Gastrocnemius medialis (tissue), 4 donors: Measurements from ENCODE around the gene ANO6. TPM values are rescaled to one million over a fixed set of nuclear protein-coding genes. Genes with fewer than 3 reads are reported as not detected.
A peak's percentile ranks its signal among the peaks of the same experiment; 100 is the strongest.
"Not testable (repeated sequence)": the region's sequence is repeated elsewhere in the genome, so short reads cannot be mapped to it uniquely, and the experiment has no call there.

Experiments used
- ATAC-seq, 2 donors: fragments of 150-250 bp; one replicate each; pipeline ENCODE4 v1.9.1; 2016
- DNase-seq, 2 donors: peaks; one replicate each; pipeline ENCODE4 v3.0.0-alpha.2; 2019
- H3K27ac ChIP-seq, 4 donors: fragments of 200-600 bp; sonication (generic); 1 replicate in 1 of 4; 2 replicates in 3 of 4; pipeline ENCODE4 v1.5.1; 2016 to 2018; ENCODE audit warnings: mild to moderate bottlenecking in 2 of 4, moderate library complexity in 1 of 4
- H3K27me3 ChIP-seq, 3 donors: fragments of 200-600 bp; sonication (generic) in 2 of 3; 1 replicate in 1 of 3; 2 replicates in 2 of 3; pipeline versions ENCODE4 v1.5.1 to v1.6.0; 2016 to 2019; ENCODE audit warnings: mild to moderate bottlenecking in 1 of 3, moderate library complexity in 1 of 3
- H3K36me3 ChIP-seq, 2 donors: fragments of 200-600 bp; sonication (generic) in 1 of 2; one replicate each; pipeline ENCODE4 v1.5.1; 2017 to 2018
- H3K4me1 ChIP-seq, 2 donors: fragments of 200-600 bp; sonication (generic) in 1 of 2; one replicate each; pipeline ENCODE4 v1.5.1; 2016 to 2017; ENCODE audit warnings: mild to moderate bottlenecking in 2 of 2
- H3K4me3 ChIP-seq, 4 donors: fragments of 200-600 bp; sonication (generic) in 3 of 4; 1 replicate in 1 of 4; 2 replicates in 3 of 4; pipeline ENCODE4 v1.5.1; 2016 to 2019; ENCODE audit warnings: mild to moderate bottlenecking in 2 of 4
- H3K9me3 ChIP-seq, 3 donors: fragments of 200-600 bp; sonication (generic) in 2 of 3; 1 replicate in 1 of 3; 2 replicates in 2 of 3; pipeline ENCODE4 v1.5.1; 2016 to 2019
- CTCF ChIP-seq, 5 experiments: fragments of 450-650 bp in 3 of 5; fragments of 200-600 bp in 2 of 5; sonication (generic) in 2 of 5; IDR thresholded peaks in 4 of 5; conservative IDR thresholded peaks in 1 of 5; 1 replicate in 4 of 5; 2 replicates in 1 of 5; pipeline ENCODE4 v1.5.1; 2016 to 2019; ENCODE audit warnings: antibody characterized with exemption in 5 of 5, mild to moderate bottlenecking in 3 of 5, moderate library complexity in 3 of 5
- POLR2A ChIP-seq, 2 donors: fragments of 450-650 bp; IDR thresholded peaks; one replicate each; pipeline ENCODE4 v1.6.1; 2017; ENCODE audit warnings: antibody characterized with exemption in 2 of 2, mild to moderate bottlenecking in 2 of 2, moderate library complexity in 2 of 2
- in situ Hi-C, 4 donors: fragments of 200-750 bp; cut with MboI; loops; one replicate each; pipeline versions ENCODE4 v1.15.0 to v1.8.0; 2017; ENCODE audit warnings: low sequenced_read_pairs in 4 of 4
- intact Hi-C: fragments of 100-400 bp; cut with DNase I; formaldehyde crosslinking; loops from one replicate; pipeline ENCODE4 v1.15.1; 2023; ENCODE audit warnings: low total_unique reads
- total RNA-seq, 4 donors: library from RNA; depleted of rRNA; stranded (reverse); fragments of >200 nt; gene quantifications; one replicate each; pipeline versions ENCODE4 v1.1.0 to v1.2.3, GENCODE V29; 2016

The ANO6 gene
- total RNA-seq, 4 donors from 2014 or later = 75.4 to 100 (median 91.8) TPM

GRCh38 chr12:45310627-45310968 lies 94.7 kb downstream of the ANO6 start:
- Histone ChIP-seq H3K4me3 (no peak overlapping the region), H3K27ac (peak overlapping the region; percentile 24 to 90 (median 78)), H3K36me3 (peaks cover 0 to 8% of the 10 kb centered on the region in 2 donors), H3K9me3 (no peaks in the 10 kb centered on the region), H3K4me1 (peaks cover 47 to 53% of the 10 kb centered on the region in 2 donors), H3K27me3 (no peaks in the 10 kb centered on the region)
- ATAC-seq = no peak
- intact Hi-C loops = no loop called here
- no peak for TF ChIP-seq CTCF (IDR thresholded peaks at IDR 0.05 in 4 of 5, conservative IDR thresholded peaks at IDR 0.05 in 1 of 5)
- no peak for TF ChIP-seq POLR2A (IDR thresholded peaks at IDR 0.05)
- in situ Hi-C loops = no loop called here
- no peak for DNase-seq

- no peaks in the 10 kb centered on the region for H3K27me3 ChIP-seq
- in situ Hi-C loops = no loop called here
- H3K27ac ChIP-seq = peak overlapping the region in 2 of 4 donors; percentile 30 to 89
- ATAC-seq (no peak), DNase-seq (no peak)
- TF ChIP-seq POLR2A (IDR thresholded peaks at IDR 0.05) (no peak), CTCF (IDR thresholded peaks at IDR 0.05 in 4 of 5, conservative IDR thresholded peaks at IDR 0.05 in 1 of 5) (no peak)
- H3K36me3 ChIP-seq = peaks cover 0 to 13% of the 10 kb centered on the region in 2 donors
- H3K4me1 ChIP-seq = peaks cover 33 to 40% of the 10 kb centered on the region in 2 donors
- intact Hi-C loops = no loop called here
- no peaks in the 10 kb centered on the region for H3K9me3 ChIP-seq
- H3K4me3 ChIP-seq = no peak overlapping the region
Measured at GRCh38 chr12:45312012-45312411, 96.1 kb downstream of the ANO6 start.

GRCh38 chr12:45314770-45315169 lies 98.9 kb downstream of the ANO6 start:
- H3K9me3 ChIP-seq = no peaks in the 10 kb centered on the region
- H3K27me3 ChIP-seq = no peaks in the 10 kb centered on the region
- ATAC-seq = no peak
- intact Hi-C loops (no loop called here), in situ Hi-C loops (no loop called here)
- H3K4me1 ChIP-seq = peaks cover 14 to 17% of the 10 kb centered on the region in 2 donors
- H3K36me3 ChIP-seq = peaks cover 0 to 13% of the 10 kb centered on the region in 2 donors
- H3K4me3 ChIP-seq = no peak overlapping the region
- DNase-seq = no peak
- TF ChIP-seq CTCF (IDR thresholded peaks at IDR 0.05 in 4 of 5, conservative IDR thresholded peaks at IDR 0.05 in 1 of 5) = no peak
- no peak for TF ChIP-seq POLR2A (IDR thresholded peaks at IDR 0.05)
- H3K27ac ChIP-seq = no peak overlapping the region

- peaks cover 7 to 10% of the 10 kb centered on the region in 2 donors for H3K4me1 ChIP-seq
- TF ChIP-seq CTCF (IDR thresholded peaks at IDR 0.05 in 4 of 5, conservative IDR thresholded peaks at IDR 0.05 in 1 of 5) = no peak
- TF ChIP-seq POLR2A (IDR thresholded peaks at IDR 0.05) = no peak
- no peaks in the 10 kb centered on the region for H3K27me3 ChIP-seq
- intact Hi-C loops = no loop called here
- H3K4me3 ChIP-seq = no peak overlapping the region
- H3K27ac ChIP-seq = peak overlapping the region in 1 of 4 donors; percentile 25
- in situ Hi-C loops = no loop called here
- DNase-seq = no peak
- no peaks in the 10 kb centered on the region for H3K9me3 ChIP-seq
- peaks cover 0 to 13% of the 10 kb centered on the region in 2 donors for H3K36me3 ChIP-seq
- ATAC-seq = no peak
Measured at GRCh38 chr12:45315462-45315861, 99.6 kb downstream of the ANO6 start.

GRCh38 chr12:45317261-45317660 lies 101.4 kb downstream of the ANO6 start:
- DNase-seq, H3K9me3 ChIP-seq, H3K27ac ChIP-seq, intact Hi-C loops, ATAC-seq, H3K4me3 ChIP-seq, in situ Hi-C loops, H3K27me3 ChIP-seq: not testable (repeated sequence)
- peaks cover 0 to 13% of the 10 kb centered on the region in 2 donors for H3K36me3 ChIP-seq
- peaks cover 12 to 14% of the 10 kb centered on the region in 2 donors for H3K4me1 ChIP-seq
